Naive B cell (primary cell): ENCODE results near the gene SHISA8. TPM values are rescaled to one million over a fixed set of nuclear protein-coding genes. Genes with fewer than 3 reads are reported as not detected.

Source experiments
- ATAC-seq, 2 donors: fragments of 150-1000 bp; cut with Tn5 transposase; 2 replicates each; pipeline ENCODE4 v1.10.0; 2021; ENCODE audit warnings: low read depth in 2 of 2, mild to moderate bottlenecking in 2 of 2, moderate library complexity in 2 of 2
- DNase-seq: peaks from one replicate; pipeline ENCODE4 v3.0.0; 2022
- H3K27ac Mint-ChIP-seq, 6 donors: one replicate each; pipeline ENCODE4 v1.8.0; 2020 to 2022; ENCODE audit warnings: mild to moderate bottlenecking in 6 of 6, mixed read lengths in 6 of 6, moderate library complexity in 5 of 6, inconsistent platforms in 2 of 6
- H3K27me3 Mint-ChIP-seq, 3 donors: one replicate each; pipeline ENCODE4 v1.8.0; 2021 to 2022; ENCODE audit warnings: mixed read lengths in 3 of 3, mild to moderate bottlenecking in 1 of 3
- H3K36me3 Mint-ChIP-seq, 2 donors: one replicate each; pipeline ENCODE4 v1.8.0; 2020 to 2022; ENCODE audit warnings: mixed read lengths in 2 of 2, inconsistent platforms in 1 of 2, mild to moderate bottlenecking in 1 of 2
- H3K4me1 Mint-ChIP-seq, 3 donors: one replicate each; pipeline ENCODE4 v1.8.0; 2020 to 2022; ENCODE audit warnings: mixed read lengths in 3 of 3, inconsistent platforms in 1 of 3, mild to moderate bottlenecking in 1 of 3, moderate library complexity in 1 of 3
- H3K4me3 Mint-ChIP-seq, 8 donors: one replicate each; pipeline ENCODE4 v1.8.0; 2020 to 2022; ENCODE audit warnings: mild to moderate bottlenecking in 8 of 8, mixed read lengths in 8 of 8, moderate library complexity in 8 of 8, inconsistent platforms in 2 of 8
- H3K9me3 Mint-ChIP-seq, 7 donors: one replicate each; pipeline ENCODE4 v1.8.0; 2020 to 2022; ENCODE audit warnings: mixed read lengths in 7 of 7, mild to moderate bottlenecking in 5 of 7, inconsistent platforms in 2 of 7, moderate library complexity in 1 of 7
- polyA plus RNA-seq, 6 donors: library from polyadenylated mRNA; unstranded; fragments of 300-500 nt; fragmentation: Illumina TruSeq; gene quantifications; one replicate each; pipeline ENCODE4 v1.2.3, GENCODE V29; 2021; ENCODE audit warnings: low read depth in 6 of 6

SHISA8 gene
- polyA plus RNA-seq, 6 donors from 2014 or later = 0.28 to 1.7 (median 0.67) TPM

DNA sequence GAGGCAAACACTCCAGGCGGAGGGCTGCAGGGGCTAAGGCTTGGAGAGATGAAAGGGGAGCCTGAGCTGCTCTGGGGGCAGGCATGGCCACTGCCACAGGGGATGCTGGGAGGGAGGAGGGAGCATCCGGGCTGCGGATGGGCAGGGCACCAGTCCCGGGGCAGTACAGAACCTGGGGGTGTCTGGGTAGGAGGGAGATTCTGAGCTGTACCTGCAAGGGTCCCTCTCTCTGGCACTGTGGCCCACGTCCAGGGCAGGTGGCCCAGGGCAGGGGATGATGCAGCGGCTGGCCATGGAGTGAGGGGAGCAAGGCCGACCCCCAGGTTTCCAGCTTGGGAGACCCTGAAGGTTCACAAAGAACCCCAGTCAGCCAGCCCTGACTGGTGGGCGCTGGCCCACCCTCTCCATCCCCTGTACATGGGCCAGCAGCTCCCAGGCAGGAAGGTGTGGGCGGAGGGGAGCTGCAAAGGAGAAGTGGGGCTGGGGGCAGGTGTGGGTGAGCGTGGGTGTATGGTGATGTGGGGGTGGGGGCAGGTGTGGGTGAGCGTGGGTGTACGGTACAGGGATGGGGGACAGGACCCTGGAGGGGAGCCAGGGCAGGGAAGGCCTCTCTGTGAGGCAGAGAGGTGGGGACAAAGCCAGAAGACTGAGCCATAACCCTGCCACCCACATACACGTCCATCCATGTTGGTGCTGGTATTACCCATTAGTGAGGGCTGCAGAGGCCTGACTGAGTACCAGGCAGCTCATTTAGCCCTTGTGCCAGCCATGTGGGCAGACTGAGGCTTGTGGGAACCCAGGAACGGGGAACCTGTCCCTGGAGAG is 13.9 kb upstream of the SHISA8 start:
- Mint-ChIP-seq H3K9me3 (no peaks in the 10 kb centered on the region), H3K4me3 (peak overlapping the region; percentile 73 to 94 (median 89)), H3K27me3 (no peaks in the 10 kb centered on the region), H3K4me1 (peaks cover 54 to 79% (median 71%) of the 10 kb centered on the region in 3 donors), H3K27ac (peak overlapping the region; percentile 99 to 100 (median 99)), H3K36me3 (peaks cover 5 to 15% of the 10 kb centered on the region in 2 donors)
- peak; percentile 17 to 22 for ATAC-seq
- peak; percentile 85 for DNase-seq

DNA sequence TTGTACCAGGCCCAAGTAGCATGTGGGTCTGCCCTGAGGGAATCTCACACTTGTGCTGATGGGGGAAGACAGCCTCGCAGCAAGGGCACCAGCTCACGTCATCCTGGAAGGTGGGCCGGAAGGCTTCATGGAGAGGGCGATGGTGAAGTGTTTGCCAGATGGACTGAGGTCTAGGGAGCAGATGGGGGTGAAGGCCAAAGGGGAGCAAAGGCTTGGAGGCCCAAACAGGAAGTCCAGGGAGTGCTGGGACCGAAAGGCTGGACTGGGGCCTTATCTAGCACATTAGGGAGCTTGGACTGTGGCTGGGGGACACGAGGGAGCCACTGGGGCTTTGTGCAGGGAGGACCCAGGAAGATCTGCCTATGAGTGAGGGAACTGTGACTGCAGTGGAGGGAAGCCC is 12.9 kb upstream of the SHISA8 start:
- H3K4me3 Mint-ChIP-seq = peak overlapping the region; percentile 73 to 94 (median 89)
- H3K27me3 Mint-ChIP-seq = no peaks in the 10 kb centered on the region
- H3K36me3 Mint-ChIP-seq = peaks cover 5 to 15% of the 10 kb centered on the region in 2 donors
- DNase-seq (no peak), ATAC-seq (no peak)
- peak overlapping the region; percentile 99 to 100 (median 99) for H3K27ac Mint-ChIP-seq
- H3K9me3 Mint-ChIP-seq = no peaks in the 10 kb centered on the region
- H3K4me1 Mint-ChIP-seq = peaks cover 53 to 80% (median 73%) of the 10 kb centered on the region in 3 donors

DNA sequence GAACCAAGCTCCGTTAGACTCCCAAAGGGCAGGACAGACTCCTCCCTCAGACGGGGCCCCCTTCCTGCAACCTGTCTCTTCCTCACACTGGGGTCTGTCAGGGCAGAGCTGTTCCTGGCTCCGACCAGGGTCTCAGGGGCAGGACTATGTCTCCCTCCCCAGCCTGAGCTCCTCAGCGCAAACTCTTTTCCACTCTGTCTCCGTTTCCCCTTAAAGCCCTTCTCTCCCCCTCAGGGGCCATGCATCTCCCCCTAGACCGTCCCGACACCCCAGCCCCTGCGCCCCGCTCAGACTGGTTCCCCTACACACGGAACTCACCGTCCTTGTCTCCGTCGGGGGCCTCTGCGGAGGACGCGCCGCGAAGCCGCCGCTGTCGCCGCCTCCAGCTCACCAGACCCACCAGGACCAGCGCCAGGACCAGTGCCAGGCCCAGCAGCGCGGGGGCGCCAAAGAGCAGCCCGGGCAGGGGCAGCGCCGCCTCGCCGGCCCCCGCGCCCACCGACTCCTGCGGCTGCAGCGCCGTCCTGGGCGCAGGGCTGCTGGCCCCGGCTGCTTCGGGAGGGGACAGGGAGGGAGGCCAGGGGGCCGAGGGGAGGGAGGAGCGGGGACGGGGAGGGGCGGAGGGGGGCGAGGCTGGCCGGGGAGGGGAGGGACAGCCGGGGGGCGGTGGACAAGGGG is 11.0 kb upstream of the SHISA8 start:
- ATAC-seq = peak; percentile 45 to 50
- DNase-seq = peak; percentile 89
- H3K4me1 Mint-ChIP-seq = peaks cover 44 to 83% (median 75%) of the 10 kb centered on the region in 3 donors
- H3K27me3 Mint-ChIP-seq = no peaks in the 10 kb centered on the region
- peak overlapping the region; percentile 98 to 100 (median 99) for H3K27ac Mint-ChIP-seq
- no peaks in the 10 kb centered on the region for H3K9me3 Mint-ChIP-seq
- H3K4me3 Mint-ChIP-seq = peak overlapping the region; percentile 89 to 98 (median 96)
- H3K36me3 Mint-ChIP-seq = peaks cover 5 to 15% of the 10 kb centered on the region in 2 donors

DNA sequence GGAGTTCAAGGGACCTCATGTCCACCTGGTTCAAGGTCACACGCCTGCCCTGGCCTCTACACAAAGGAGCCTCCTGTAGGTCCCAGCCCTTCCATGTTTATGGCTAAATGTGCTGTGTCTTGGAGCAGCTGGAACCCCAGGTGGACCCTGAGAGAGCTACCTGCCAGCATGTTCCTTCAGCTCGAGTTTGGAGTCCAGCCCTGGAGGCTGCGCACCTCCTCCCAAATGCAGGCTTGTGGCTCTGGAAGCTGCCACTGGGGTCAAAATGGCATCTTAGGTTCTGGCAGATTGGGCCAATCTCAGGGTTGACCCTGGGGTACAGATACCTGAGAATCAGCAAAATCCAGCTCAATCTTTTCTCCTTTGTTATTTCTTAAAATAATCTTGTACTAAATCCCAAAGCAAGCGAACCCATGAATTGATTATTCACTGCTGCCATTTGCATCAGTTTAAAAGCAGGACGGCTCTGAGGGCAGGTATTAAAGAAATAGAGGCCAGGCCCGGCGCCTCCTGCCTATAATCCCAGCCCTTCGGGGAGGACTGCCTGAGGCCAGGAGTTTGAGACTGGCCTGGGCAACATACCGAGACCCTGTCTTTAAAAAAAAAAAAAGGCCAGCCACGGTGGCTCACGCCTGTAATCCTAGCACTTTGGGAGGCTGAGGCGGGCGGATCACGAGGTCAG is 8.9 kb upstream of the SHISA8 start:
- peak overlapping the region; percentile 89 to 98 (median 96) for H3K4me3 Mint-ChIP-seq
- no peaks in the 10 kb centered on the region for H3K27me3 Mint-ChIP-seq
- DNase-seq = no peak
- ATAC-seq = no peak
- peaks cover 5 to 15% of the 10 kb centered on the region in 2 donors for H3K36me3 Mint-ChIP-seq
- no peaks in the 10 kb centered on the region for H3K9me3 Mint-ChIP-seq
- peaks cover 41 to 82% (median 78%) of the 10 kb centered on the region in 3 donors for H3K4me1 Mint-ChIP-seq
- H3K27ac Mint-ChIP-seq = peak overlapping the region; percentile 96 to 100 (median 99)

DNA sequence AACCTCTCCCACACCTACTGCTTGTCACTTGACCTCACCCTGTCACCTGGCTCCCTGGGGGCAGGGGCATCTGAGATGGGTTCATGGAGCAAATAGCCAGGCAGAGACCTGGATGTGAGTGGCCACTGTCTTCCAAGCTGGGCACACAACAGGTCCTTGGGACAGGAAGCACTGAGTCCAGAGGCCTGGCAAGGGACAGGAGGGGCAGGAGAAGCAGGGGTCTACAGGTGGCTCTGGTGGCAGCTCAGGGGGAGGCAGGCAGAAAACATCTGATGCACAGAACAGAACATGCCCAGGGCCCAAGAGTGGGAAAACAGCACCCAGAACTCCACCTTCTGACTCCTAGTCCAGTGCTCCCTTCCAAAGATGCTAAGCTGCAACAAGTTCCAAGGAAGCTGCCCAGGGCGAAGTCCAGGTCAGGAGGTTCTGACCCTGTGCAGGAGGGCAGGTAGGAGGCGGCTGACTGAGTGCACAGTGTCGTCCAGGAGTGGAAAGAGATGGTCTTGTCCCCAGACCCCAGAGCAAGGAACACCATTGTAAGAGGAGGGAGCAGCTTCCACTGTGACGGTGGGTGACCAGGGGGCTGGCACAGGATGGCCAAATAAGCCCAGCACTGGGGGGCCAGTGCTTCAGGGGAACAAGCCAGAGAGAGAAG is 8.2 kb upstream of the SHISA8 start:
- Mint-ChIP-seq H3K4me3 (peak overlapping the region; percentile 68 to 98 (median 96)), H3K36me3 (peaks cover 5 to 15% of the 10 kb centered on the region in 2 donors), H3K27ac (peak overlapping the region; percentile 97 to 100 (median 99)), H3K27me3 (no peaks in the 10 kb centered on the region), H3K9me3 (no peaks in the 10 kb centered on the region), H3K4me1 (peaks cover 38 to 82% (median 78%) of the 10 kb centered on the region in 3 donors)
- DNase-seq = no peak
- no peak for ATAC-seq

DNA sequence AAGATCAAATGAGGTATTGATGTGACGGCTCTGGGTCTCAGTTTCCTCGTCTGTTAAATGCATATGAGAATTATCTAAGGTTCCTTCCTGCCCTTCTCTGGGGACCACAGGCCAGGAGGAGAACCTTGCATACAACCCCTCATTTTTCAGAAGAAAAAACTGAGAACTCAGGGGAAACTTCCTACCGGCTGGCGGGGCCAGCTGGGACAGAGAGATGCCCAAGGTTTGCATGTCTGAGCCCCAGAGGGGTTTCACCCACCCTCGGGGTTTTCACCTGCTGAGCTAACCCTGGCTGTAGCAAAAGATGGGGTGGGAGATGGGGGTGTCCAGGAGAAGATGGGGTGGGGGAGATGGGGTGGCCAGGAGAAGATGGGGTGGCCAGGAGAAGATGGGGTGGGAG is 7.5 kb upstream of the SHISA8 start:
- no peaks in the 10 kb centered on the region for H3K27me3 Mint-ChIP-seq
- peak overlapping the region; percentile 97 to 100 (median 99) for H3K27ac Mint-ChIP-seq

DNA sequence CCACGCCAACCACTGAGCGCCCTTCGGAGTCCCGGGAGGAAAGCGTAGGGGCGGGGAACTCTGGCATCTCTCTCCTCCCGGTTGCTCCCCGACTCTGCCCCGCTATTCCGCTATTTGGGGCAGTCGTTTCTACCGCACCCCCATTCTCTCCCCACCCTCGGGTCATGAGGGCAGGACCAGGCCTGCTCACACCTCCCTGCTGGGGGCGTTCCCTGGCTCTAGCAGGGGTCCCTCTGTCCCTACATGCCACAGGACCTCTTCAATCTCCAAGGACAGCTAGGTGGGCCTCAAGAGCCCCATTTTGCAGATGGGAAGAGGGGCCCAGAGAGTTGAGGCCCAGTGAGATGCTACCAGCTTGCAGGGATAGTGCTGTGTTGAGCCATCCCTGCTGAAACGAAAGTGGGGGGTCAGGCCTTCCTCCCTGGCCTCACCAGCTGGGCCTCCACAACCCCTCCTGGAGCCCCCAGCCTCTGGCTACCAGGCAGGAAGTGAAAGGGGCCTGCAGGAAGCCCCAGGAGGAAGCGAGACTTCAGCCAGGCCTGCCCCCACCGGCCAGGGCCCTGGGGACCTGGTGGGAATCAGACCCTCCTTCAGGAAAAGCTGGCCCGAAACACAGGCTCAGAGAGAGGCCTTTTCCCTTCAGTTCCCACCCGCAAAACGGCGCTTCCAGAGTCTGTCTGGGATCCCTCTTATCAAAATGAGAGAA is 5.5 kb upstream of the SHISA8 start:
- DNase-seq (peak; percentile 81), ATAC-seq (peak; percentile 10 to 15)
- Mint-ChIP-seq H3K27me3 (peaks cover 0 to 11% (median 0%) of the 10 kb centered on the region in 3 donors), H3K27ac (peak overlapping the region; percentile 97 to 100 (median 99)), H3K4me3 (peak overlapping the region; percentile 79 to 98 (median 87)), H3K4me1 (peaks cover 47 to 89% (median 87%) of the 10 kb centered on the region in 3 donors), H3K9me3 (no peaks in the 10 kb centered on the region), H3K36me3 (peaks cover 5 to 8% of the 10 kb centered on the region in 2 donors)

More for the DNA sequence above, 7.5 kb upstream of the SHISA8 start:
- H3K4me1 Mint-ChIP-seq = peaks cover 37 to 82% (median 78%) of the 10 kb centered on the region in 3 donors
- no peaks in the 10 kb centered on the region for H3K9me3 Mint-ChIP-seq
- peaks cover 5 to 15% of the 10 kb centered on the region in 2 donors for H3K36me3 Mint-ChIP-seq
- no peak for DNase-seq
- ATAC-seq = no peak
- H3K4me3 Mint-ChIP-seq = peak overlapping the region; percentile 54 to 98 (median 82)

DNA sequence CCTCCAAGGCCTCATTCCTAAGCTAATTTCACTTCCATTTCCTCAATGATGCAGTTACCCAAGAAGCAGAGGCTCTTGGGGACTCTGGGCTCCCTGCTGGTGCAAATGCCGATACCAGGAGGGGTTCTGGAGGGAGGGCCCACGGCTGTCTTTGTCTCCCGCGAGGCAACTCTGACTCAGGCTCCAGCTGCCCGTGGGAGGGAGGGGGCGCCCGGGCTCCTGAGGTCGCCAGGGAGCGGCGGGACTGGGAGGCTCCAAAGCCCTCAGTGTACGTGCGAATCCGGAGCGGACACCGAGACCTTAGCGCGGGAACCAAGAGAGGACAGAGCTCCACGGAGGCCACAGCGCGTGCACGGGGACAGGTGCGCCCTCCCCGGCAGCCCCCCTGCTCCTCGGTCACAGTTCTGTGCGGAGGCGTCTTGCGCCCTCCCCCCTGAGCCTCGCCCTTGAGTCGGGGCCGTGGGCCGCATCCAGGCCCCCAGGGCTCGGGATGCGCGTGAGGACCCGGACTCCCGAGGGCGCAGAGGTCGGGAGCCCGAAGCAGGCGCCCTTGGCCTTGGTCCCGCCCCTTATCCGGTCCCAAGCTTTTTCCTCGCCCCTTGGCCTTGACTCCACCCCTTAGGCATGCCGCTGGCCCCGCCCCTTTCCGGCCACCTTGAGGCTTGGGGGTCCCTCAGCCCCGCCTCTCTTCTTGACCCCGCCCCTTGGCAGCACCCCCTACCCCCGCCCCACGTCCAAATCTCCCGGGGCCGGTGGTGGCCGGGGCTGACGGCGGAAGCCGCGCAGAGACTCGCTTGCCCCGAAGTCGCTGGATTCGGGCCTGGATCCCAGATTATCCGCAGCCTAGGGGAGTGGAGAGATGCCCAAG is 4.7 kb upstream of the SHISA8 start:
- H3K36me3 Mint-ChIP-seq = peaks cover 0 to under 1% of the 10 kb centered on the region in 2 donors
- peaks cover 0 to 11% (median 0%) of the 10 kb centered on the region in 3 donors for H3K27me3 Mint-ChIP-seq
- peak overlapping the region; percentile 79 to 98 (median 87) for H3K4me3 Mint-ChIP-seq
- DNase-seq (peak; percentile 88), ATAC-seq (peak; percentile 43 to 49)
- peak overlapping the region; percentile 97 to 100 (median 99) for H3K27ac Mint-ChIP-seq
- H3K4me1 Mint-ChIP-seq = peaks cover 44 to 87% (median 81%) of the 10 kb centered on the region in 3 donors
- no peaks in the 10 kb centered on the region for H3K9me3 Mint-ChIP-seq

DNA sequence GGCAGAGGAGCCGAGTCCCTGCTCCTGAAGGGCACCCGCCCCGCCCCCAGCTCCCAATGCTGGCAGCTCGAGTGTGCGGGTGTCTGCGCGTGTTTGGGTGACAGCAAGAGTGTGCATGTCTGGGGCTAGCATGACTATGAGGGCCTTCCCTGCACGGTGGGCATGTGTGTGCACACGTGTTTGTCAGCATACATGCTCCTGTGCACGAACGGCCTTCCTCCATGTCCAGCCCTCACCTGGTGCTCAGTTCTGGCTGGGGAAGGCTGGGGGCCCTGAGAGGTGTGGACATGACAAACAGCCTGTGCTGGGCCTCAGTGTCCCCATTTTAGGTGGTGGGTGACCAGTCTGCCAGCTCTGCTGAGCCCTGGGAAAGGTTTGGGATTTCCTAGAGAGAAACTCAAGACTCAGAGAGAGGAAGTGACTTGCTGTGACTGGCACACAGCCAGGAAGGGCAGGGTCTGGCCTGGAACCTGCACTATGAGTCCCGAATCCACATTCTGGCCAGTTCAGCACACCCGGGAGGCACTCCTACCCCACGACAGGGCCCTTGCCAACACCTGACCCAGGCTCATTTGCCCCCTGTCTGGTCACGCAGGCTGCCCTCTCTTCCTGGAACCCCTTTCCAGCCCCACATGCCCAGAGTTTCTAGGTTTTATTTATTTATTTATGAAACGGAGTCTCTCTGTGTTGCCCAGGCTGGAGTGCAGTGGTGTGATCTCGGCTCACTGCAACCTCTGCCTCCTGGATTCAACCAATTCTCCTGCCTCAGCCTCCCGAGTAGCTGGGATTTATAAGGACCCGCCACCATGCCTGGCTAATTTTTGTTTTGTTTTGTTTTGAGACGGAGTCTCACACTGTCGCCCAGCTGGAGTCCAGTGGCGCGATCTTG is 3.3 kb upstream of the SHISA8 start:
- peak overlapping the region; percentile 86 to 100 (median 99) for H3K27ac Mint-ChIP-seq
- H3K27me3 Mint-ChIP-seq = peaks cover 4 to 11% (median 4%) of the 10 kb centered on the region in 3 donors
- no peaks in the 10 kb centered on the region for H3K36me3 Mint-ChIP-seq
- ATAC-seq (no peak), DNase-seq (peak; percentile 67)
- peaks cover 45 to 77% (median 76%) of the 10 kb centered on the region in 3 donors for H3K4me1 Mint-ChIP-seq
- H3K9me3 Mint-ChIP-seq = no peaks in the 10 kb centered on the region
- H3K4me3 Mint-ChIP-seq = peak overlapping the region; percentile 33 to 98 (median 87)

DNA sequence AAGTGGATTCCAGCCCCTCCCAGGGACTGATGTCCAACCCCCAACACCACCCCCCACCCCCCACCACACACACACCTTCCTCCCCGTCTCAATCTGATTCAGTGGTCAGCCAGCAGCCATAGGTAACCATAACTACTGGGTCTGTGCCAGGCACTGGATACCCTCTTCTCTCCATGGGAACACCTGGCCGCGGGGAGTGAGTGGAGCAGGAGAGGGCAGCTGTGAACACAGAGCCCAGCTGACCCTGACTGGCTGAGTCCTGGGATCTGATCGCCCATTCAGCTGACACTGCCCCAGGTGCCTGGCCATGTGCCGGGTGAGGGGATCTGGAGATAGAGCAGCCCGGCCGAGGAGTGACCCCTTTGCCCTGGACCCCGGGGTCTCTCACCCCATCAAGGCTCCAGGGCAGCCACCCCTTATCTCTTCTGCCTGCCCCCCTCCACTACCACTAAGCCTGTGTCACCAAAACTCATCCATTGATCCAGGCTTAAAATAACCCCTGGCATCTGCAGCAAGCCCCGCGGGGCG is 2.6 kb upstream of the SHISA8 start:
- no peaks in the 10 kb centered on the region for H3K9me3 Mint-ChIP-seq
- DNase-seq (no peak), ATAC-seq (no peak)
- peak overlapping the region in 5 of 6 donors; percentile 78 to 100 (median 96) for H3K27ac Mint-ChIP-seq
- peak overlapping the region in 6 of 8 donors; percentile 25 to 86 (median 70) for H3K4me3 Mint-ChIP-seq
- H3K4me1 Mint-ChIP-seq = peaks cover 45 to 77% (median 76%) of the 10 kb centered on the region in 3 donors
- peaks cover 11% of the 10 kb centered on the region in 3 donors for H3K27me3 Mint-ChIP-seq
- no peaks in the 10 kb centered on the region for H3K36me3 Mint-ChIP-seq
